Central memory CD4-positive, alpha-beta T cell (primary cell): ENCODE results near the gene SYT2.
"Not testable (repeated sequence)": the region's sequence is repeated elsewhere in the genome, so short reads cannot be mapped to it uniquely, and the experiment has no call there.

Experiments used
- DNase-seq: peaks from one replicate; pipeline ENCODE4 v3.0.0; 2022
- total RNA-seq, 3 experiments: gene quantifications; one replicate each; lab custom pipeline; 2026; lab: John Stamatoyannopoulos, UW

Gene SYT2
- 0 reads per million in 3 experiments for total RNA-seq

GRCh38 chr1:202710070-202711045 is at the start of gene SYT2:
Gene SYT2, minus strand, starts transcription at chr1:202710454. Its CDS starts 104,682 bp downstream, at chr1:202605772.
- DNase-seq: no peak

GRCh38 chr1:202756391-202756790 is 46.1 kb upstream of the SYT2 start:
- DNase-seq: no peak

- DNase-seq: no peak
These were observed 44.0 kb upstream of the SYT2 start for GRCh38 chr1:202754293-202754692.

DNA sequence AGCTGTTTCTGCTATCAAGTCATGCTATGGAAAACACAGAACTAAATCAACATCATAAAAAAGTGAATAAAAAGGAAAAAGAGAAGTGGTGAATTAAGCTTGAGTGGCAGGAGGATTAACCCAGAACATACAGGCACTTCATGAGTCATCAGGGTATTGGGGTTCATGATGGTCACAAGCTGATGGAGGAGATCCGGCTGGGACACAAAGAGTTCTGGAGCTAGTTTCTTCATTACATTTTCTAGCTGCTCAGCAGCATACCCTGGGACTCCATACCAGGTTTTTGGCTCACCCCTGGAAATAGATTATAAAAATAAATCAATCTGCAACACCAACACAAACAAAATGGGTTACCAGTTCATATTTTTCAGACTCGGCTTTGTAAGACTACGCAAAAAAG is 42.5 kb upstream of the SYT2 start:
- no peak for DNase-seq

GRCh38 chr1:202750761-202751160 is 40.5 kb upstream of the SYT2 start:
- peak; percentile 0 for DNase-seq

DNA sequence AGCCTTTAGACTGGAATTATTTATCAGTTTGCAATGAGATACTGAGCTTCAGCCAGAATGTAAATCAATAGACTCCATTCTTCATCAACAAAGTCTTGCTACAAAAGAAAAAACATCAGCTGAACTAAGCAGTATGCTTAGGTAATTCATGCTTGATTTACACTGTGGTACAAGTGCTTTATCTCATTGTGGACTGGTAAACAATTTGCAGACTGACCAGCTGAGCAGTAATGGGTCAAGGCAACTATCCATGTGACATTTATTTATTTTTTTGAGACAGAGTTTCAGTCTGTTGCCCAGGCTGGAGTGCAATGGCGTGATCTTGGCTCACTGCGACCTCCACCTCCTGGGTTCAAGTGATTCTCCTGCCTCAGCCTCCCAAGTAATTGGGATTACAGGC is 39.8 kb upstream of the SYT2 start:
- no peak for DNase-seq

- no peak for DNase-seq
These were observed 35.2 kb upstream of the SYT2 start for GRCh38 chr1:202745323-202745888.

DNA sequence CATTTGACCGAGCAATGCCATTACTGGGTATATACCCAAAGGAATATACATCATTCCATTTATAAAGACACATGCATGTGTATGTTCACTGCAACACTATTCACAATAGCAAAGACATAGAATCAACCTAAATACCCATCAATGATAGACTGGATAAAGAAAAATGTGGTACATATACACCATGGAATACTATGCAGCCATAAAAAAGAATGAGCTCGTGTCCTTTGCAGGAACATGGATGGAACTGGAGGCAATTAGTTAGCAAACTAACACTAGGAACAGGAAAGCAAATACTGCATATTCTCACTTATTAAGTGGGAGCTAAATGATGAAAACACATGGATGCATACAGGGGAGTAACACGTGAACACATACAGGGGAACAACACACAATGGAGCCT is 34.5 kb upstream of the SYT2 start:
- DNase-seq: not testable (repeated sequence)

- DNase-seq: no peak
These were observed 32.2 kb upstream of the SYT2 start for GRCh38 chr1:202742496-202742895.

- no peak for DNase-seq
These were observed 23.0 kb upstream of the SYT2 start for GRCh38 chr1:202733251-202733650.

- DNase-seq: no peak
These were observed 18.7 kb upstream of the SYT2 start for GRCh38 chr1:202728951-202729350.

DNA sequence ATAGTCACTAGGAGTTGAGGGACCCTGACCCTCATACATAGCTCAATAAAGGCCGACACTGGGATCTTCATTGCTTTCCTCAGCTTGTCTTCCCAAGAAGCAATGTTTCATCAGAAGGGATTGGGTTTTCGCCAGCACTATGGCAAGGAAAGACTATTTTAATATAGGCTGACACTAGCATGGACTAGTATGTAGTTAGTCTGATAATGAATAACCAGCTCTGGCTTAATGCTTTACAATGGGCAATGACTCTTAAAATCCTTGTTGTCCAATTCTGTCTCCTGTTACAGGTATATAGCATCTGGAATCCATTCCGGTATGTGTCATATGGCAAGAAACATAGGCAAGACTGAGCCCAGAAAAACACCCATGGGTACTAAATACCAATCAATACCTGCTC is 15.3 kb upstream of the SYT2 start:
- DNase-seq: no peak

- no peak for DNase-seq
These were observed 13.5 kb upstream of the SYT2 start for GRCh38 chr1:202723708-202724107.

DNA sequence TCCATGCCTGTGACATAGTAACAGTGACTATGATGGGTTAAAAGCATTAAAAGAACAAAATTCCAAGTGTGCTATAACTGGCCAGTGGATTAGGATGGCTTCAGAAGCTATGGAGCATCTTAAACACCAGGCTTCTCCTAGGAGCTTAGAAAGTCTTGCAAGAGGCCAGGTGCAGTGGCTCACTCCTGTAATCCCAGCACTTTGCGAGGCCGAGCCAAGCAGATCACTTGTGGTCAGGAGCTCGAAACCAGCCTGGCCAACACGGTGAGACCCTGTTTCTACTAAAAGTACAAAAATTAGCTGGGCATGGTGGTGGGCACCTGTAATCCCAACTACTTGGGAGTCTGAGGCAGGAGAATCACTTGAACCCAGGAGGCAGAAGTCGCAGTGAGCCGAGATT is 12.8 kb upstream of the SYT2 start:
- DNase-seq: not testable (repeated sequence)

DNA sequence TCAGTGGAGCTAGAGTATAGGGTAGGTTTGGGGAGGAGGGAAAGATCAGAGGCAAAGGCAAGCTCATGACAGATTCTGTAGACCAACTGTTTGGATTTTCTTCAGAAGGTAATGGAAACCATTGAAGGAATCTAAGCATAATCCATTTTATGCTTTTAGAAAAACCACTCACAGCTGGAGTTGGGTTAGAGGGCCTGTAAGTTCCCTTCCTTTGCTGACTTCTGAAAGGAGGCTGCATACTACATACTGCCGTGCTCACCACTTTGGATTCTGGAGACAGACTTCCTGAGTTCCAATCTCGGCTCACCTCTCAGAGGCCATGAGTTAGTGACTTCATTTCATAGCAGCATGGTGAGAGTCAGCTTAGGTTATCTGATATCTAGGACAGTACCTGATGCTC is 6.4 kb upstream of the SYT2 start:
- DNase-seq: no peak

GRCh38 chr1:202714202-202714601 is 3.9 kb upstream of the SYT2 start:
- DNase-seq: not testable (repeated sequence)

GRCh38 chr1:202713110-202713509 is 2.9 kb upstream of the SYT2 start:
- DNase-seq: no peak

- DNase-seq: no peak
These were observed 1.8 kb upstream of the SYT2 start for GRCh38 chr1:202711949-202712635.

GRCh38 chr1:202709276-202710041 is 795 bp downstream of the SYT2 start:
- DNase-seq: no peak

DNA sequence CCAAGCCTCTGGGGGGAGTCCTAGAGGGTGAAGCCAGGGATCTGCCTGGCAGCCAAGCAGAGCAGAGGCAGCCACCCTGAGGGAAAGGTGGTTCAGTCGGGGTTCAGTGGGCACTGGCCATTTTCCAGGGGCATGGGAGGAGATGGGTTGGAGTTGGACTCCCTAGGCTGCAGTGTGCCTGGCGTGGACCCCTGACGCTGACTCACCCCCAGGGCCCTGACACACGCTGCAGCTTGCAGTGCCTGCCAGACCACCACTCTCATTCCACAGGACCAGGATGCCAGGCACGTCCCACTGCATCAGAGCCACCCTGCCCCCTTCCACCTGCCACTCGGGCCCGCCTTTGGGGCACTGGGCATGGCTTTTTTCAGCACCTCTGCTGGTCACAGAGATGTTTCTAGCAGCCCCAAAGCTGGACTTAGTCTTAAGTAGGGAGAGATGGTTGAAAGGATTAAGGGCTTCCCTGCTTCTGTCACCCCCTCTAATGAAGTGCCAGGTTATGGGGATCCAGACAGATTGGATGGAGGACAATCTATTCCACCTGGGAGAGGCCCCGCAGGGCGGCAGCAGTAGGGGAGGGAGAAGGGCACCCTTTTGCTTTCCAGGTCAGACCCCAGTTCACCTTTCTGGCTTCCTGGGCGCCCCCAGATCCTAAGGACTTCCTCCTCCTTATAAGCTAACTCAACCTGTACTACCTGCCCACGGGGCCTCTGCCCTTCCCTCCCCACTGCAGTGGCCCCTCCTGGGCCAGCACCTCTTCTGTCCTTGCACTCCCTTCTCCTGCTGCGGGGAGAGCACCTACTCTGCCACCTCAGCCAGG is 1.6 kb downstream of the SYT2 start:
- DNase-seq: no peak

GRCh38 chr1:202706851-202707250 is 3.4 kb downstream of the SYT2 start:
- no peak for DNase-seq

DNA sequence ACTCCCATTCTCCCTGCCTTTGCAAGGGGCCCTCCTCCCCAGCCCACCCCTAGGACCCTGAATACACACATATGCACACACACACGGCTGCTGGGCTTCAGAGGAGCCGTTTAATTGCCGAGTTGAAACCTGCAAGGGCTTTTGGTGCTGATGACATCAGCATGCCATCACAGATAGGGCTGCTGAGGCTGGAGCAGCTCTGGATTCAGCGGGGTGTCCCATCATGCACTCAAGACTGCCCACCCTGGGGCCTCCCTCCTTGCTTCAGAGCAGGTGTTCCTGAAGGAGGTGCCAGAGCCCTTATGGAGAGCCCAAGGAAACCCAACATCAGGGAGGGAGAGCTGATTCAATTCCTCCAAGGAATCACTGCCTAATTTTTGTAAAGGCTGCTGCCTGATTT is 5.7 kb downstream of the SYT2 start:
- no peak for DNase-seq
